Measurements from ENCODE around the gene NUDT3. TPM values are rescaled to one million over a fixed set of nuclear protein-coding genes. Genes with fewer than 3 reads are reported as not detected.

NUDT3 gene
- total RNA-seq, 4 donors from 2014 or later, result 17.3 to 28.1 (median 20.6) TPM

GRCh38 chr6:34319471-34319885, 73.0 kb downstream of the NUDT3 start:
- H3K9me3 ChIP-seq, result no peaks in the 10 kb centered on the region
- no peak overlapping the region for H3K4me3 ChIP-seq
- no peaks in the 10 kb centered on the region for H3K36me3 ChIP-seq
- H3K27me3 ChIP-seq, result no peaks in the 10 kb centered on the region
- H3K27ac ChIP-seq, result peak overlapping the region in 2 of 4 donors; percentile 16 to 21
- no peak for TF ChIP-seq POLR2A (IDR thresholded peaks at IDR 0.05)
- peaks cover 0 to 6% (median 0%) of the 10 kb centered on the region in 4 donors for H3K4me1 ChIP-seq
- no peak for DNase-seq

DNA sequence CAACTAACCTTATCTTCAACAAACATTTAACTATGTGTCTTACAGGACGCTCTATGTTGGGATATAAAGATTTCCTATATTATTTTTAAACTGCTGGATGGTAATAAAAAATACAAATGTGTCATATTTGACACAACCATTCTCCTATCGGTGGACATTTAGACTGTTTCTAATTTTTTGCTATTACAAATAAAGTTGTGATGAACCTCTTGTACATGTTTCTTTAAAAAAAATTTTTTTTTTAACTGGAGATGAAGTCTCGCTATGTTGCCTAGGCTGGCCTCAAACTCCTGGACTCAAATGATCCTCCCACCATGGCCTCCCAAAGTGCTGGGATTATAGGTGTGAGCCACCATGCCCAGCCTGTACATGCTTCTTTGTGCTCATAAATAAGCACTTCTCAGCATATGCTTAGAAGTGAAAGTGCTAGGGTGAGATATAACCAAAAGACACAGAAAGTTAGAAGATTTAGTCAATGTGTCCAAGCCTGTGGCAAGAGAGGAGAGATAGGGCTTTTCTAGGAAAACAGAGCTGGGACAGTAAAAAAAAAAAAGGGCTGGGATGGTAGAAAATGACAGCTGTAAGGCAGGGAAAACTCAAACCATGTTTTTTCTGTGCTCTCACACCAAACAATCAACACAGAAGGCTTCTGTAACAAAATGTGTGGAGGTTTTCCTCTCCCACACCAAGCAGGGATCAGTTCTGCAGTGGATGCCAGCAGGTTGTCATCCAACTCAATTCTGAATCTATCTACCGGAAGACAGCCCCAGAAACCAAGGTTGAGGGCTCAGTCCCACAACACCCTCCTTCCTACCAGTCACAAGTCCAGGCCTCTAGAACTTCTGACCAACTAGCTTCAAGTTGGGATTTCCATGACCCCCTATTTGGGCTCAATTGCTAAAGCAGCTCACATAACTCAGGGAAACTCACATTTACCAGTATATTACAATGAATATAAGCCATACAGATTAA, 73.7 kb downstream of the NUDT3 start:
- H3K4me1 ChIP-seq, result peaks cover 0 to 6% (median 0%) of the 10 kb centered on the region in 4 donors
- H3K4me3 ChIP-seq, result no peak overlapping the region
- H3K36me3 ChIP-seq, result no peaks in the 10 kb centered on the region
- DNase-seq, result no peak
- TF ChIP-seq POLR2A (IDR thresholded peaks at IDR 0.05) (no peak), CTCF (IDR thresholded peaks at IDR 0.05) (no peak)
- H3K27ac ChIP-seq, result peak overlapping the region in 2 of 4 donors; percentile 16 to 21
- H3K27me3 ChIP-seq, result no peaks in the 10 kb centered on the region
- H3K9me3 ChIP-seq, result no peaks in the 10 kb centered on the region

- Histone ChIP-seq H3K4me1 (peaks cover 0 to 6% (median 0%) of the 10 kb centered on the region in 4 donors), H3K4me3 (no peak overlapping the region), H3K27me3 (no peaks in the 10 kb centered on the region), H3K36me3 (no peaks in the 10 kb centered on the region), H3K9me3 (no peaks in the 10 kb centered on the region), H3K27ac (no peak overlapping the region)
- TF ChIP-seq CTCF (IDR thresholded peaks at IDR 0.05) (no peak), POLR2A (IDR thresholded peaks at IDR 0.05) (no peak)
- no peak for DNase-seq
These were observed 74.5 kb downstream of the NUDT3 start for GRCh38 chr6:34317882-34318498.

GRCh38 chr6:34317172-34317477, 75.3 kb downstream of the NUDT3 start:
- no peaks in the 10 kb centered on the region for H3K27me3 ChIP-seq
- H3K27ac ChIP-seq, result peak overlapping the region in 1 of 4 donors; percentile 25
- no peaks in the 10 kb centered on the region for H3K36me3 ChIP-seq
- TF ChIP-seq CTCF (IDR thresholded peaks at IDR 0.05) (no peak), POLR2A (IDR thresholded peaks at IDR 0.05) (no peak)
- no peak overlapping the region for H3K4me3 ChIP-seq
- no peak for DNase-seq
- H3K9me3 ChIP-seq, result no peaks in the 10 kb centered on the region
- peaks cover 0 to 6% (median 0%) of the 10 kb centered on the region in 4 donors for H3K4me1 ChIP-seq

DNA sequence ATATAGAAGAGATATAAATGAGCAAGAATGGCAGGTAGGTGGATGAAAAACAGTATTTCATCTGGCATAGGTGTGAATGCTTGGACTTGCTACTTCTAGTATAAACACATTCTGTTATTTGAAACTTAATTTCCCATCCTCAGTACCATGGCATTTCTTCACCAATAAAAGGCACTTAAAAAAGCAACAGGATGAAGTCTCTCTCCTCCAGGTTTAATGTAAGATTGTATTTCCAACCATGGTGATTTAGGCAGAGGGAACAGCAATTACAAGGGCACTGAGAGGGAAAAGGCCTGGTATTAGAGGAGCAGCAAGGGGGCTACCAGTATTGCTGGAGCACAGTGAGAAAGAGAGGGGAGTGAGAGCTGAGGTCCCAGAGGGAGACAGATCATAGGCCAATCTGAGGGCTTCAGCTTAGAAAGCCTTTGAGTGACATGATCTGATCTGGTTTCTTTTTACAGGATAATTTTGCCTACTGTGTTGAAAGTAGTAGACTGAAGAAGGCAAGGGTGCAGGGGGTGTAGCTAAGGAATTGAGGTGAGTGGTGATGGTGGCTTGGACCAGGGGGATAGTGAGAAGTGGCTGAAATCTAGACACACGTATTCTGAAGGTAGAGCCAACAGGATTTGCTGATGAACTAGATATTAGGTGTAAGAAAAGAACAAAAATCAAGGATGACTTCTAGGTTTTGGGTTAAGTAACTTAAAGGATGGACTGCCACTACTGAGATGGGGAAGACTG, 75.9 kb downstream of the NUDT3 start:
- TF ChIP-seq POLR2A (IDR thresholded peaks at IDR 0.05) (no peak), CTCF (IDR thresholded peaks at IDR 0.05) (no peak)
- H3K9me3 ChIP-seq, result no peaks in the 10 kb centered on the region
- H3K27ac ChIP-seq, result peak overlapping the region in 1 of 4 donors; percentile 55
- no peaks in the 10 kb centered on the region for H3K27me3 ChIP-seq
- no peaks in the 10 kb centered on the region for H3K36me3 ChIP-seq
- no peak for DNase-seq
- H3K4me1 ChIP-seq, result peaks cover 0 to 6% (median 0%) of the 10 kb centered on the region in 4 donors
- H3K4me3 ChIP-seq, result no peak overlapping the region
